Activated naive CD4-positive, alpha-beta T cell treated with anti-CD3 and anti-CD28 coated beads, Interleukin-2, amount 50 U/mL, for 16 hours (primary cell): ENCODE measurements around the gene PRKAG2.

Source experiments
- DNase-seq: peaks from one replicate; pipeline ENCODE4 v3.0.0-alpha.2; 2020

Gene PRKAG2

DNA sequence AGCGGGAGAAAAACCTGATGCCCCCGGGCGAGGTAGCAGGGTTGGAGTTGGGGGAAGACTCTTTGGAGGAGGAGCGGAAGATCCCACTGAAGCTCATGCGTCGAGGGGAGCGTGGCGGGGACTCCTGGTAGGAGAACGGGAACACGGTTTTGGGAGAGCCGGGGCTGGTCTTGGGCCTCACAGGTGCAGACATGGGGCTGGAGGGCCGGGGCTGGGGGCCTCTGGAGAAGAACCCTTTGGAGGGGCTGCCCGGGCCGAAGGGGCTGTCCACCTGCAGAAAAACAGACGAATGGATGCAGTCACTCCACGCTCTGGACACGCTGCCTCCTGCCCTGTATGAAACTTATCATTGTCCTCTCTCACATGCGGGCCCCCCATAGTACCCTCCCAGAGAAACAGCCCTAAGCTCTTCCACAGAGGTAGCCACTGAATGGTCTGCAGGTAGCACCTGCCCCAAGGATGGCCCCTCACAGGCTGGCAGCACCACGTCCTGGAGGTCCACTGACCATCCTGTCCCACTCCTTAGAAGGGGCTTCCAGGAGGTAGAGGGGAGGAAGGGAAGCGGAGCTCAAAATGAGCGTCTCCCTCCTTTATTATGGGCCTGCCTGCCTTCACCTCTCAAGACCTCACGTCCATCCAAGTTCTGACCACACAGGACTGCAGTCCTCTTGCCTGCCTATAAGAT lies 95.6 kb downstream of the PRKAG2 start:
- DNase-seq: no peak

DNA sequence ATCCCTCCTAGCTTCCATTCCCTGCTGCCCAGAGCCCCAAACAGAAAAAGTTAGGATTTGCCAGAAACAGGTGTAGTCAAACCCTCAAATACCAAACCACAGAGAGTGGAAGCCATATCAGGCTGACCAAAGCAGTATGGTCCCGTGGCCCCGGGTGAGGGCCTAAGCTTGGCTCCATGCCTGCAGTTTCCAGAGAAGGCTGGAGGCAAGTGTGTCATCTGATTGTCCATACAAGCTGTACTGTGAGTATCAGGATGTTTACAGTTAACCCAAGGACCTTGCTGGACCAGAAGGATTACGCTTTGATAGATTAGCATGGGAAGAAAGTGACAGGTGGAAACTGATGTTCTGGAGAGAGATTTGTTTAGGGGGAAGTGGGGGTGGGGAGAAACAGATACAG lies 96.3 kb downstream of the PRKAG2 start:
- no peak for DNase-seq

DNA sequence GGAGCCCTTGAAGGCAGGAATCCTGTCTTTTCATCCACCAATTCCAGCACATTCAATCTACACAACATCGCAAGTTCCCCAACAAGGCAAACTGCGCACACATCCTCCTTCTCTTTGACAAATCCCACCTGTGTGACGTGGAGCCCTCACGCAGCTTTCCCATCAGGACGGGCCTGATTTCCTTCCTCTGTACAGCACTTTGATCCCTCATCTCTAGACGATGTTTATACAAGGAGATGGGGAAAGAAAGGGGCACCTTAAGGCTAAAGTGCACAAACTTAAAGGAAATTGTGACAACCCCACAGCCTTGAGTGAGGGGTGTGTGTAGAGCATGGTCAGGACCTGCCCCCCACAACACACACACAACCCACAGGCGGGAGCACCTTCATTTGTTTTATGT lies 97.2 kb downstream of the PRKAG2 start:
- DNase-seq: no peak

DNA sequence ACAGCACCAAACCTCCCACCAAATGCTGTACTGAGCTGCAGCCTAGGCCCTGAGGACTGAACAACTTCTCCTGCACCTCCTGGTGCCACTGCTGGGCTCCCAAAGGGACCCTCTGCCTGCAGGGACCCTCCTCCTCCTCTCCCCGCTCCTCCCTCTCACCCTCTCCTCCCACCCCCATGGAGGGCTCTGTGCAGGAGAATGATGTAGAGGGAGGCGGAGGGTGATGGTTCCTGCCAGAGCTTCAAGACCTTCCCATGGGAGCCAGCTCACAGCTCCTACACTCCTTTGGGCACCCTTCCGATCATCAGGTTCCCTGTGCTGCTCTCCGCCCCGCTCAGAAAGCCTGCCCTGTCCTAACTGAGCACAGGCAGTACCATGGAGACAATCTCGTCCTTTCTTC lies 97.7 kb downstream of the PRKAG2 start:
- DNase-seq: no peak

DNA sequence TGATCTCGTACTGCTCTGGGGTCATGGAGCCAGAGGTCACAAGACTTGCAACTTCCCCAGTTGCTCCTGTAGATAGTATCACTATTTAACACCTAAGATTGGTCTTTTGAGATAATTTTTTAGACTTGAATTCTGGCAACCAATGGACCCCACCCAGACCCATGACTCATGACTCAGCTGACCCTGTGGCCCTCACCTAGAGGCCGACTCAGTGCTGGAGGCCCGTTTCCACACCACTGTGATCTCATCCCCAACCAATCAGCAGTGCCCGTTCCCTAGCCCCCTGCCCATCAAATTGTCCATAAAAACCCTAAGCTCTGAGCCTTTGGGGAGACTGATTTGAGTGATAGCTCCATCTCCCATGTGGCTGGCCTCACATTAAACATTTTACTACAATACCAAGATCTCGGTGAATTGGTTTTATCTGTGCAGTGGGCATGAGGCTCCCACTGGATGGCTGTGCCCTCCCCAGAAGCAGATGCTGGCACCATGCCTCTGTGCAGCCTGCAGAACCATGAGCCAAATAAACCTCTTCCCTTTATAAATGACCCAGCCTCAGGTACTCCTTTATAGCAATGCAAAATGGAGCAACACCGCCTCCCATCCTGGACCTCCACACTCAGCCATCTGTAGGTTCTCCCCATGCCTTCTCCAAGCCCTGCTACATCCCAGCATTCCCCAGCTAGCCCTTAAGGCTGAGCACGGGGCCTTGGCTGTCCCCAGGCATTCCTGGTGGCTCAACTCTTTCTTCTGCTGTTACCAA lies 98.8 kb downstream of the PRKAG2 start:
- no peak for DNase-seq

DNA sequence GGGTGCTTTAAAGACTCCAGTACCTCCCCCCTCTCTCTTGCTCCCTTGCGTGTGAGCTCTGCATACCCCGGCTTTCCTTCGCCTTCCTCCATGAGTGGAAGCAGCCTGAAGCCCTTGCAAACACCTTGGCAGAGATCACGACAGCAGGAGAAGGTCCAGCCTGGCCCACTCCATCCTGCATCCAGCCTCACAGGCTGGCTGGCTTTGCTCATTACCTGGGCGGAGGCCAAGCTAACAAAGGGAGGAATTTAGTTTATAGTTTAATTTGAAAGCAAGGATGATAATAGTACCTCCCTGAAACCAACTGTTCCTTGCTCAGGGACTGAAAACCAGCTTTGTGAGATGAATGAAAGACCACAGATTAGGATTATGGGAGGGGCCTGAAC lies 99.4 kb downstream of the PRKAG2 start:
- DNase-seq: no peak

DNA sequence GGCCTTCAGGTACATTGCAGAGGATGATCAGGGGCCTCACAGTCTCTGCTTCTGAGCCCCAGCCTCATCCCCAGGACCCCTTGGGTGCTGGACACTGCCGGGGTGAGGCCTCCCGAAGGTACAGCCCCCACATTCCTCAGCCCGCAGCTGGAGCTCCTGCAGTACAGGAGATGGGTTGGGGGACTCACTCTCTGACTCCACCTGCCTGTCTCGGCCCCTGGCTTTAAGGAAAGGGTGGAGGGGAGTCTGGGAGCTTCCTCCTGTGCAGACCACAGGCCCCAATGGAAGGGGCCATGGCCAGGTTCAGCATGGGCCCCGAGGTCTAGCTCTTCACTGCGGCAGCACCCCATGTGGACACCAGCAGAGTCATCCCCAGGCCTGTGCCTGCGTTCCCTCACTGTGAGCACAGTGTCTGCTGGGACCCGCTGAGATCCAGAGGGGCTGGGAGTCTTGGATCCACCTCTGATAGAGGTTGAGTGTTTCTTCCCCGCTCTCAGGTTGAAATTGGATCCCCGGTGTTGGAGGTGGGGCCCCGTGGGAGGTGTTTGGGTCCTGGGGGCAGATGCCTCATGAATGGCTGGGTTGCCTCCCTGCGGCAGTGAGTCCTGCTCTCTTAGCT lies 99.9 kb downstream of the PRKAG2 start:
- DNase-seq: no peak

DNA sequence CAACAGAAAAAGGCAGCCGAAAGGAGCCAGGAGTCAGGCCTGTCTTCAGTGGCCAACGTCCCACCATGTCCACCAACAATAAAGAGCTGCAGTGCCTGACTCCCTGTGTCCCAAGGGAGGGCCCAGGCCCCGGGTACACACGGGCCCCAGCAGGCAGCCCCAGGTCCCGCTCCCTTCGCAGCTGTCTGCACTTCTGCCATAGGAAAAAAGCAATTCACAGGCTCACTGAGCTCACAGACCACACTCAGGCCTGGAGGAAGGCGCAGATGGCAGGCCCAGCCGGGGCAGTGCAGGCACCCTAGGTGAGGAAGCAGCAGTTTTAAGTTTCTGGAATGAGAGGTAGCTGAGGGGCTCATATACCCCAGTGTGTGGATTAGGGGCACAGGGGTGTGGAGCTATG lies 100.5 kb downstream of the PRKAG2 start:
- DNase-seq: no peak

DNA sequence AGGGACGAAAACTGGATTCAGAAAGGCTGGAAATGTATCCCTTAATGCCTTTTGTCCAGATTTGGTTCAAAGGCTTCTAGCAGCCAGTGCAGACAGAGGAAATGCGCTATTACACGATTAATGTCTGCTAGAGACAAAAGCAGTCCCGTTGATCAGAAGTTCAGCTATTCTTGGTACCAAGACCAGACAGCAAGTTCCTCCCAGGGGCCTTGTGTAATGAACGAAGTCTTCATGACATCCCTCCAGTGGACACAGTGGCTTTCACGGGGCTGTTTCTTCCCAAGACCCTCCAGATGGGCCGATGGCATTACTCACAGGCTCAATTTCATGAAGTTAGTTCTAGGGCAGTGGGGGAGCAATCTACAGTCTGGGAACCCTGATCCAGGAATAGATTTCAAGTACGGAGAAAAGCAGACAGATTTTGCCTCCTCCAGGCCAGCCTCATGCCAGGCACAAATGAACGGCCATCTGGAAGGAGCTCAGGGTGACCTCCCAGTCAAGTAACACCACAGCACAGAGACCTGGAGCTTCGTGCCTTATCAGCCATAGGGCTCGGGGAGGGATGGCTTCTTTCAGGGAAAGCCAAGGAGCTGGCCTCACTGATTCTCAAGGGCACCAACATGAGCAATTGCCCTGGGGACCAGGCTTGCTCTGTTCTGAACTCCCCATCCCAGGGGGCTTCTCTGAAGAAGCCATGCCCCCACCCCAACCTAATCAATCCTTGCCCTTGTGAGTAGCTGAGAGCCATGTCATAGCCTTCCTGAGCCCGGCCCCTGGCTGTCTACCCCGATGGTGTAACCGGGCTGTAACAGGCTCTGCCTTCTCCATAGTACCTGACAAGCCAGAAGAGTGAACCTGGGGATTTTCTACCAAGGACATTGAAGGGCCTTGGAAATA lies 101.1 kb downstream of the PRKAG2 start:
- no peak for DNase-seq

DNA sequence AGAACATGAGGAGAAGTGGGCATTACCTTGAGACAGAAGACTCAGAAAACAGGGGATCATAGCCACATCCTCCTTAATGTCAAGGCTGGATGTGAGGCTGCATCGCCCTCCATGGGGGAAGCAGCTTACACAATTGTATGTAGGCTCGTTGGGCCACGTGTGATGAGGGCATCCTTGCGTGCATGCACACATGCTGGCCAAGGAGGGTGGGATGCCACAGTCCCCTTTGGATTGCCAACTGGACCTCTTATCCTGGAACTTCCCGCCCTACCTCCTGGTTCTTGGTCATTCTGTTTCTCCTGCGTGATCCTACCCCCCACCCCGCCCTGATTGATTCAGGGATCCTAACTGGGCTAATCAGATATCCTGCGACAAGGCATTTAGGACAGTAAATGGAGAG lies 102.0 kb downstream of the PRKAG2 start:
- no peak for DNase-seq

DNA sequence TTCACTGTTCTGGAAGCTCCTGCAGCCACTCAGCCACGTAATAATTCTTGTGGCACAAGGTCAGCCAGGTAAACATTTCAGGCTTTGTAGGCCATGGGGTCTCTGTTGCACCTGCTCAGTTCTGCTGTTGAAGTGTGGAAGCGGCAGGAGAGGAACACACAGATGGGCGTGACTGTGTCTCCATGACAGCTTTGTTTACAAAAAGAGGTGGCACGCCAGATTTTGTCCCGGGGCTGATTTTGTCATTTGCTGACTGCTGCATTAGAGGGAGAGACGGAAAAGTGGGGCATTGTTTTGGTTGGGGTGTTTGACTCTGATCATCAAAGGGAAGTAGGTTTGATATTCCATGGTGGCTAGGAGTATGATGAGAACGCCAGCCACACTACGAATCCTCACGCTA lies 103.1 kb downstream of the PRKAG2 start:
- no peak for DNase-seq

DNA sequence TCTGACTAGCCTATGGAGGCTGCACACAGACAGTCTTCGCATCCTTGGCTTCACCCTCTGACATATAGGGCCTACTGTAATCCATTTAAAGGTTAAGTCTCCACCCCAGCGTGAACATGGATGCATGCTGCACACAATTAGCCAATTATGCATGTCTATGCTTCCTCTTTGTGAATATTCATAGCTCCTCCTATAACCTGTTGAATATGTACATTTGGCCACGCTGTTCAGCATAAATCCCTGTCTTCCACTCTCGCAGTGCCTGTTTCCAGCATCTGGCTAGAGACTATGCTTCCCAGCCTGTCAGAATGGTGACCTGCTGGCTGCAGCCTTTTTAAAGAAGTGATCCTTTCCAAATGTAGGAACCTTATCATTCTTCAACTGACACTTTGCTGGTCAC lies 106.7 kb downstream of the PRKAG2 start:
- no peak for DNase-seq

DNA sequence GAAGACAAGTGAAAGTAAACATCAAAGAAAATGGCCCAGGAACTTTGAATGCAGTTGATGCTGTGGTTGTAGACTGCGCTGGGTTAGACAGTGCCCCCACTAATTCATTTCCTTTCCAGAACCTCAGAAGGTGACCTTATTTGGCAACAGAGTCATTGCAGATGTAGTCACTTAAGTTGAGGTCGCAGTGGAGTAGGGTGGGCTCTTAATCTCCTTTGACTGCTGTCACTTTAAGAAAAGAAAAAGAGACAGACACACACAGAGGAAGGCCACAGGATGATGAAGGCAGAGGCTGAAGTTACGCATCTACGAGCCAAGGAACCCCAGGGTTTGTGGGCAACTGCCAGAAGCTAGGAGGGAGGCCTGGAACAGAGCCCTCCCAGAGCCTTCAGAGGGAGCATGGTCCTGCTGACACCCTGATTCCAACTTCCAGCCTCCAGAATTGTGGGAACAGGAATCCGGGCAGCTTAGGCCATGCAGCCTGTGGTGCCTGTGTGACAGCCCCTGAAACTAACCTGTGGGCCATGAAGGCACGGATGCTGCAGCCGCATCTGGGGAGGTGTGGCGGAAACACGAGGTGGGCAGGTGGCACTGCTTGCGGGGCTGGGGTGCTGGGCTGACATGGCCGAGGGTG lies 107.6 kb downstream of the PRKAG2 start:
- peak; percentile 30 for DNase-seq

DNA sequence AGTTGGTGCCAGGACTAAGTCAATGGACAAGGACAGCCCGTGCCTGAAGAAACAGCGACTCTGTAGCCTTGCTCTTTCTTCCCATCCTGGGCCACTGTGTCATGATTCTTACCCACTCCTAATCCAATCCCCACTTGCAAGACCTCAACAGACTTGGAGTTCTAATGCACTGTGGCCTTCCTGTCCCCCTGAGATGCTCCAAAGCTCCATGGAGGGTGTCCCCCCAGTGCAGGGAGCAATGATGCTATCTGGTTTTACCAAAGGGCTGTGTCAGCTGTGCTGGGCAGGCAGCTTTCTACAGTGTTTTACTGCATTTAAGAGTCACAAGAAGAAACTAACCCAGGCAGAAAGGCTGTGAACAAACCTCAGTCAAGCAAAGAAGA lies 108.1 kb downstream of the PRKAG2 start:
- no peak for DNase-seq

DNA sequence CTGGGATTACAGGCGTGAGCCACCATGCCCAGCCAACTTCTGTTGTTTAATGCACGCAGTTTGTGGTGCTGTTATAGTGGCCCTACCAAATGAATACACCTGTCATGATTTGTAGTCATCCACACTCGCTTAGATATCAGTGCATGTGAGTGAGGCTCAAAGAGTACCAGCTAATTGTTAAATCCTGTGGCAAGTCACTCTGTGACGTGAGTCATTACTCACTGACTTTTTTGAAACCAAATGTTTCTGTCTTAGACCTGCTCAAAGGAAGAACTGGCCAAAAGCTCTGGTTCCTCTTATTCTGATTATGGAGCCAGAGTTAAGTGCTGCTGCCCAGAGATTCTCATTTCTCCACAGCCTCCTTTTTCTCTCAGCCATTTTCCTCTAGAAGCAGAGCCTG lies 109.4 kb downstream of the PRKAG2 start:
- DNase-seq: no peak

DNA sequence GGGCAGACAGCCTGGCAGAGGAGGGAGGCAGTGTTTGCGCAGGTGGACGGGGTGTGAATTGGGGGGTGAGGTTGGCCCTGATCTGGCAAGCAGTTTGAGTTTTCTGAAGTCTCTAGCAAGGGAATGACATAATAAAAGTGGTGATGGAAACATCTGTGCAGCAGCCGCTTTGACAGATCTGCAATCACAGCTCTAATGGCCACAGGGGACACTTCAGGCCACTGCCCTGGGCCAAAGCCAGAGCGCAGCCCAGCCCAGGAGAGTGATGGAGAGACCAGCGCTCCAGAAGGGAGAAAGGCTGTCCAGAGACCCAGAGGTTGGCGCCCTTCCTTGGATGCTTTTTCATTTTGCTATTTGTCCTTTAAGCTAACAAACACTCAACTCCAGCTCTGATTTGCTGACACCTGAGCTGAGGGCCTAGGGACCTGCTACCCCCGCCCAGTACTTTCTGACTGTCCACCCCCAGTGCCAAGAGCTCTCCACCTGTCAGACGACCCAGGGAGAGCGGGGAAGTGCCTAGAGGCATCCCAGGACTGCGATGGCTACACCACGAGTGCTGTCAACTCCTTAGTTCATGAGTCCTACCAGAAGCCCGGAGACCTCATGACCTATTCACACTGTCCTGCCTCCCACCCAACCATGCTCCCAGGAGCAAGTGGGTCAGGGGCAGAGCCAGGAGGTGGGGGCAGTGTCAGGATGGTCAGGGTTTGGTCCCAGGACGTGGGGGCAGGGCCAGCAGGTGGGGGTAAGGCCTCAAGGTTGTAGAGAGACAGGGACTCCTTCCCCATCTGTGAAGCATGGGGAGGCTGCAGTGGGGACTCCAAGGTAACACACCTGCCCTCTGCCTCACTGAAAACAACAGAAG lies 112.6 kb downstream of the PRKAG2 start:
- no peak for DNase-seq

DNA sequence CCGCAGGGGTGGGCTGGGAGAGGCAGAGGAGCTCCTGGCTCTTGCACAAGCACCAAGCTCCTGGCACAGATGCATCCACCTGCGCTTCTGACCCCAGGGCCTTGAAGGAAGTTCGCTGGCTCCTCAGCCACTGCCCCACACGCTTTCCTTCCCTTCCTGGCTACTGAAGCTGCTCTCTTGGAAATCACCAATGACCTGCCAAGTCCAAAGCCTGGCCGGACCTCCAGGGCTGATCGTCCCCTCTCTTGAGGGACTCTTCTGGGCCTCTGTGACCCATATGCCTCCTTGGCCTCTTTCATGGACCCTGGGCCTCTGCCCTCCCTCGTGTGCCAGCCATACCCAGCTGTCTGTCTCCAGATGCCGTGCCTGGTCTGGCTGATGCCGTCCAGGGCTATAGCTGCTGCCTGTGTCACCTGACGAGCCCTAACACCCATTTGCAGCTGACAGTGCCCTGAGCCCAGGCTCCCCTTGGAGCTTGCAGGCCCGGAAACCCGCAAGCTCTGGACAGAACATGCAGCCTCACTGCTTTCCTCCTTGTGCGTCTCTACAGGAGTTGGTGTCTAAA lies 113.4 kb downstream of the PRKAG2 start:
- no peak for DNase-seq

DNA sequence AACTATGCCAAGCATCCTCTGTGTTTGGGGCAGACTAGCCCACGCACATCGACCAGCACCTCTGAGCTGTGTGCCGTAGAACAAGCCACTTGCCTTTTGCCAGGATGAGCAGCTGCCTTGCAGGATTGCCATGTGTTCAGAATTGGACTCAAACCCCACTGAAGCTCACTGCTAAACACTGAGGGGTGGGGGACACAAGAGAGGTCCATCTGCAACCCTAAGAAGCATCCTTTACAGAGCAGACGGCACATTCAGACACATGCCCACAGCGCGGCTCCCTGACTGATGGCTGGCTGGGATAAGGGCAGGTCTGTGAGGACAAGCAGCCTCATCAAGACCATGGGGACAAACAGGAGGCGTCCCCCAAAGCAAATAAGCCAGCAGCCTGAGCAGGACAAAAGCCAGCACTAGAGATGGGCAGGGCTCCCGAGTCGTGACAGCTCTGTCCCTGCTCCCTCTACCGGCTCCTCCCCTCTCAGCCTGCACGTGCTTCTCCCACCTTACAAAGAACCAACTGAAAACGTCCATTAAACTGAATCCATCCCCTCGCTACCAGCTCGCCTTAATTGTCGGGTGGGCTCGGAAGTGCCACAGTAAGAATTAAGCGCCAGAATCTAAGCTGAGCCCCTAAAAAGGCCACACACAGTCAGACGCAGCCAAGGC lies 114.2 kb downstream of the PRKAG2 start:
- DNase-seq: no peak

DNA sequence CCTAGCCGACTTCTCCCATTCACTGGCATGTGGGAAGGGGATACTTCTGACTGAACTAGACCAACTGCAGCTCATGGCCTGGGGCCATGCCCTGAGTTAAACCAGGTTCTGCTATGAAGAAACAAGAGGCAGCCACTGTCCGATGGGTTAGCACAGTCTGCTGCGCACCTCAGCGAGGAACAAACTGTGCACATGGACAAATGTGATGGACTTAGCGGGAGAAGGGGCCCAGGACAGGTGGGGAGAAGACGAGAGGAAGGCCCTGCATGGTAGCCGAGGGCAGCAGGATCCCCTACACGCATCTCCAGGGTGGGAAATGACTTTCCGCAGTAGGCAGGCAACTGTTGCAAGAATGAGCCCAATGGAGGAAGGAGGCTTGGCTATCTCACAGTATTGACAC lies 115.0 kb downstream of the PRKAG2 start:
- no peak for DNase-seq

DNA sequence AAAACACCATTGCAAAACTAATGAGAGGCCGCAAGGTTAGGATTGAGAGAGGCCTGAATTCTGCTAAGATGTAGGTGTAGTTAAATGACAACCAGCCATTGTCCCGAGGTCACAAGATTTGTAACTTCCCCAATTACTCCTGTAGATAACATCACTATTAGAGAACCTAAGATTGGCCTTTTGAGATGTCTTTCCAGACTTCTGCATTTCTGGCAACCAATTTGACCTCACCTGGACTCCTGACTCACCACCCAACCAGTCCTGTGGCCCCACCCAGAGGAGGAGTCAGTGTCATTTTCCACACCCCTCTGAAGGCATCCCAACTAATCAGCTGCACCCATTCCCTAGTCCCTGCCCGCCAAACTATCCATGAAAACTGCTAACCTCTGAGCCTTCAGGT lies 115.7 kb downstream of the PRKAG2 start:
- no peak for DNase-seq

DNA sequence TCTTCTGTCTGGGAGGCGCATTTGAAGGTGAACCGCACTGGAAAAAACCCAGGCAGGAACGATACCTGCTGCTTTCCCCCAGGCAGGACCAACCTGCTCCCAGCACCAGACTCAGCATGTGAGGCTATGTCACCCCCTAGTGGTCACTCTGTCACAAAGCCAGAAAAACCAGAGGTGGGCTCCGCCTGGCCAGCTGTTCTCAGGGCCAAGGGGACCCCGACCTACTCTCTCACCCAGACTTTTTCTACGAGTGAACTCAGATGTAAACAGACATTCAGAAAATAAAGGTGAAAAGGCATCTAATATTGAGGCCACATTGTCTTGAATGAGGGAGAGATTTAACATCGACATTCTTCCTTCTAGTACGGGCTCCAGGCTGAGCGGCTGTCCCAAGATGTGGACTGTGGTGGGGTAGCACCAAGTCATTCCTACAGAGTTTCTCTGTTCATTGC lies 117.3 kb downstream of the PRKAG2 start:
- peak; percentile 63 for DNase-seq
